H1 (cell line): ENCODE data around the gene ZXDC. TPM values are rescaled to one million over a fixed set of nuclear protein-coding genes. Genes with fewer than 3 reads are reported as not detected.
A peak's percentile ranks its signal among the peaks of the same experiment; 100 is the strongest.

Experiments
- CTCF ChIA-PET: fragments of 300-600 bp; sonication (Branson Sonifier 250); formaldehyde crosslinking; loops from one replicate; lab custom pipeline; 2021; ENCODE audit not compliant: partially characterized antibody; lab: Charles Lee
- POLR2A ChIA-PET: fragments of 300-600 bp; sonication (Branson Sonifier 250); formaldehyde crosslinking; loops from one replicate; lab custom pipeline; 2021; ENCODE audit warnings: inconsistent platforms; ENCODE audit not compliant: partially characterized antibody; lab: Charles Lee
- DNase-seq, 2 experiments: peaks; one replicate each; pipeline versions ENCODE4 v3.0.0 to v3.0.0-alpha.2; 2010 to 2022; ENCODE audit warnings: low spot score in 2 of 2, low read depth in 1 of 2, mixed read lengths in 1 of 2
- FAIRE-seq: peaks from 2 replicates; lab custom pipeline; 2011; peaks lifted over from hg19 to GRCh38; lab: Jason Lieb, UNC
- H2AFZ ChIP-seq: 2 replicates; pipeline ENCODE4 v1.8.1; 2012; ENCODE audit warnings: low read length, inconsistent platforms
- H2AK5ac ChIP-seq: 2 replicates; pipeline ENCODE4 v1.6.1; 2013; ENCODE audit warnings: low read depth, low read length
- H2BK120ac ChIP-seq: replicated peaks from 2 replicates; pipeline ENCODE3; 2013; ENCODE audit warnings: low read depth, low read length, inconsistent platforms
- H2BK12ac ChIP-seq: 2 replicates; pipeline ENCODE4 v1.6.1; 2013; ENCODE audit warnings: low read depth, low read length
- H2BK15ac ChIP-seq: 2 replicates; pipeline ENCODE4 v1.6.1; 2013; ENCODE audit warnings: low read length
- H2BK20ac ChIP-seq: 2 replicates; pipeline ENCODE4 v1.6.1; 2013; ENCODE audit warnings: low read length
- H2BK5ac ChIP-seq: 2 replicates; pipeline ENCODE4 v1.6.1; 2013; ENCODE audit warnings: low read depth, low read length
- H3K14ac ChIP-seq: 2 replicates; pipeline ENCODE4 v1.6.1; 2013; ENCODE audit warnings: inconsistent platforms; ENCODE audit not compliant: insufficient read length
- H3K18ac ChIP-seq: 2 replicates; pipeline ENCODE4 v1.6.1; 2013; ENCODE audit warnings: low read length; ENCODE audit errors: extremely low read depth
- H3K23ac ChIP-seq: 2 replicates; pipeline ENCODE4 v1.6.1; 2013; ENCODE audit warnings: inconsistent platforms; ENCODE audit not compliant: insufficient read length
- H3K23me2 ChIP-seq: 2 replicates; pipeline ENCODE4 v1.6.1; 2013; ENCODE audit warnings: low read depth, low read length
- H3K27ac ChIP-seq: 2 replicates; pipeline ENCODE4 v1.6.1; 2011; ENCODE audit warnings: low read depth, low read length, inconsistent platforms
- H3K27me3 ChIP-seq, 4 experiments: replicated peaks in 1 of 4; 1 replicate in 1 of 4; 2 replicates in 3 of 4; pipeline versions ENCODE4 v1.6.1 to v1.8.1; 2011 to 2013; ENCODE audit warnings: low read length in 3 of 4, mild to moderate bottlenecking in 3 of 4, inconsistent platforms in 2 of 4, mixed read lengths in 2 of 4, moderate library complexity in 1 of 4; ENCODE audit not compliant: control insufficient read depth in 3 of 4, insufficient read depth in 3 of 4; ENCODE audit errors: extremely low read depth in 1 of 4
- H3K36me3 ChIP-seq, 4 experiments: 2 replicates each; pipeline versions ENCODE4 v1.6.1 to v1.8.1; 2011 to 2013; ENCODE audit warnings: mild to moderate bottlenecking in 4 of 4, low read length in 3 of 4, moderate library complexity in 2 of 4, control low read depth in 1 of 4, inconsistent platforms in 1 of 4; ENCODE audit not compliant: insufficient read depth in 4 of 4, control insufficient read depth in 2 of 4
- H3K4ac ChIP-seq: replicated peaks from 2 replicates; pipeline ENCODE3; 2013; ENCODE audit warnings: low read length, low read depth, mixed read lengths, inconsistent platforms; ENCODE audit not compliant: insufficient read length
- H3K4me1 ChIP-seq, 4 experiments: replicated peaks in 1 of 4; 1 replicate in 1 of 4; 2 replicates in 3 of 4; pipeline versions ENCODE4 v1.6.1 to v1.8.1; 2011 to 2013; ENCODE audit warnings: low read length in 3 of 4, inconsistent platforms in 2 of 4, mixed read lengths in 1 of 4; ENCODE audit not compliant: insufficient read depth in 4 of 4, control insufficient read depth in 3 of 4
- H3K4me2 ChIP-seq, 2 experiments: 2 replicates each; pipeline versions ENCODE4 v1.6.1 to v1.8.1; 2011 to 2013; ENCODE audit warnings: low read depth in 2 of 2, low read length in 2 of 2, control low read depth in 1 of 2, inconsistent platforms in 1 of 2, mild to moderate bottlenecking in 1 of 2; ENCODE audit not compliant: insufficient read depth in 1 of 2
- H3K4me3 ChIP-seq, 4 experiments: fragments of 200-600, 300-600 bp in 1 of 4; sonication (generic), shearing (Covaris generic), sonication (Bioruptor Twin) in 1 of 4; 2 replicates each; pipeline versions ENCODE4 v1.5.1 to v1.8.1; 2011 to 2016; ENCODE audit warnings: low read length in 4 of 4, low read depth in 3 of 4, control low read depth in 2 of 4, inconsistent platforms in 2 of 4, mild to moderate bottlenecking in 2 of 4, mixed read lengths in 1 of 4, moderate library complexity in 1 of 4; ENCODE audit not compliant: insufficient read depth in 2 of 4; ENCODE audit errors: extremely low read depth in 1 of 4
- H3K56ac ChIP-seq: replicated peaks from 2 replicates; pipeline ENCODE3; 2013; ENCODE audit warnings: low read depth, mild to moderate bottlenecking, mixed read lengths, low read length, inconsistent platforms; ENCODE audit not compliant: insufficient read length
- H3K79me1 ChIP-seq: 2 replicates; pipeline ENCODE4 v1.6.1; 2013; ENCODE audit warnings: low read depth, low read length, control low read depth
- H3K79me2 ChIP-seq, 2 experiments: 2 replicates each; pipeline versions ENCODE4 v1.6.1 to v1.8.1; 2012 to 2013; ENCODE audit warnings: low read length in 2 of 2, mild to moderate bottlenecking in 2 of 2, inconsistent platforms in 1 of 2; ENCODE audit not compliant: insufficient read depth in 2 of 2, control insufficient read depth in 1 of 2
- H3K9ac ChIP-seq, 4 experiments: replicated peaks in 1 of 4; 1 replicate in 1 of 4; 2 replicates in 3 of 4; pipeline versions ENCODE4 v1.6.1 to v1.8.1; 2011 to 2013; ENCODE audit warnings: low read depth in 3 of 4, low read length in 3 of 4, control low read depth in 2 of 4, mild to moderate bottlenecking in 2 of 4, moderate library complexity in 2 of 4, inconsistent platforms in 1 of 4; ENCODE audit errors: extremely low read depth in 1 of 4
- H3K9me3 ChIP-seq, 2 experiments: 2 replicates each; pipeline versions ENCODE4 v1.6.1 to v1.8.1; 2012 to 2013; ENCODE audit warnings: mild to moderate bottlenecking in 2 of 2, moderate library complexity in 2 of 2, control low read depth in 1 of 2, inconsistent platforms in 1 of 2, low read depth in 1 of 2, low read length in 1 of 2, mixed read lengths in 1 of 2; ENCODE audit not compliant: insufficient read depth in 2 of 2
- H4K20me1 ChIP-seq, 2 experiments: replicated peaks in 1 of 2; 2 replicates each; pipeline versions ENCODE3 to v1.8.1; 2011 to 2013; ENCODE audit warnings: inconsistent platforms in 2 of 2, low read length in 2 of 2, mild to moderate bottlenecking in 1 of 2; ENCODE audit not compliant: insufficient read depth in 2 of 2, control insufficient read depth in 1 of 2
- H4K5ac ChIP-seq: 2 replicates; pipeline ENCODE4 v1.6.1; 2013; ENCODE audit warnings: low read length, low read depth, mixed read lengths, inconsistent platforms; ENCODE audit not compliant: insufficient read length
- H4K8ac ChIP-seq: 2 replicates; pipeline ENCODE4 v1.8.0; 2013; ENCODE audit warnings: mild to moderate bottlenecking, moderate library complexity, low read length, inconsistent platforms; ENCODE audit not compliant: insufficient read depth; ENCODE audit errors: extremely low read depth
- H4K91ac ChIP-seq: replicated peaks from 2 replicates; pipeline ENCODE3; 2013; ENCODE audit warnings: low read length, mixed read lengths, inconsistent platforms; ENCODE audit not compliant: insufficient read length
- ATF2 ChIP-seq: IDR thresholded peaks from 2 replicates; pipeline ENCODE4 v1.6.1; 2012; ENCODE audit warnings: low read length, inconsistent platforms
- BCL11A ChIP-seq, 2 experiments: IDR thresholded peaks; one replicate each; pipeline ENCODE4 v1.6.1; 2011; ENCODE audit warnings: low read depth in 2 of 2, low read length in 2 of 2, mild to moderate bottlenecking in 2 of 2
- CBX8 ChIP-seq: fragments of 300-800, 300-1000 bp; sonication (generic); IDR thresholded peaks from 2 replicates; pipeline ENCODE4 v1.7.1; 2016; ENCODE audit warnings: low read depth, low read length, borderline replicate concordance
- CHD2 ChIP-seq: IDR thresholded peaks from 2 replicates; pipeline ENCODE4 v1.6.1; 2012; ENCODE audit warnings: low read length, improper control_type of control experiment
- CTBP2 ChIP-seq: IDR thresholded peaks from 2 replicates; pipeline ENCODE4 v1.7.0; 2011; ENCODE audit warnings: borderline replicate concordance, mild to moderate bottlenecking, moderate library complexity, mixed read lengths, low read length; ENCODE audit not compliant: insufficient read depth, insufficient read length
- HDAC2 ChIP-seq, 2 experiments: fragments of 300-600 bp in 1 of 2; sonication (generic) in 1 of 2; IDR thresholded peaks; 2 replicates each; pipeline ENCODE4 v1.6.1; 2011 to 2012; ENCODE audit warnings: low read depth in 2 of 2, low read length in 2 of 2, mild to moderate bottlenecking in 2 of 2, moderate library complexity in 2 of 2, borderline replicate concordance in 1 of 2, inconsistent platforms in 1 of 2
- KDM1A ChIP-seq: fragments of 200-600, 300-600 bp; sonication (generic); IDR thresholded peaks from 2 replicates; pipeline ENCODE4 v1.7.1; 2016; ENCODE audit warnings: mild to moderate bottlenecking, low read length, borderline replicate concordance
- NRF1 ChIP-seq: IDR thresholded peaks from 2 replicates; pipeline ENCODE4 v1.6.1; 2011; ENCODE audit warnings: mild to moderate bottlenecking, low read depth, low read length, improper control_type of control experiment
- POLR2A ChIP-seq, 2 experiments: IDR thresholded peaks; 1 replicate in 1 of 2; 2 replicates in 1 of 2; pipeline ENCODE4 v1.6.1; 2011; ENCODE audit warnings: low read depth in 2 of 2, low read length in 2 of 2, mild to moderate bottlenecking in 2 of 2; ENCODE audit errors: control extremely low read depth in 1 of 2
- SIRT6 ChIP-seq: IDR thresholded peaks from one replicate; pipeline ENCODE4 v1.7.1; 2012; ENCODE audit warnings: low read length, inconsistent platforms
- SP4 ChIP-seq: IDR thresholded peaks from 2 replicates; pipeline ENCODE4 v1.6.1; 2012; ENCODE audit warnings: low read length, inconsistent platforms
- TBP ChIP-seq: IDR thresholded peaks from 2 replicates; pipeline ENCODE4 v1.6.1; 2011; ENCODE audit warnings: low read depth, low read length, improper control_type of control experiment
- ZNF274 ChIP-seq: IDR thresholded peaks from 2 replicates; pipeline ENCODE4 v1.7.0; 2012; ENCODE audit warnings: low read length, borderline replicate concordance; ENCODE audit errors: extremely low read depth
- WGBS, 2 experiments: shearing (Covaris generic) in 1 of 2; methylation state at CpG; one replicate each; pipeline versions ENCODE4 v1.1.6 to v1.1.7; 2013 to 2015; ENCODE audit warnings: low lambda C conversion rate in 2 of 2, mixed read lengths in 2 of 2, inconsistent platforms in 1 of 2, low coverage in 1 of 2, missing lambda C conversion rate in 1 of 2; ENCODE audit not compliant: insufficient replicate concordance in 2 of 2, insufficient coverage in 1 of 2, insufficient read length in 1 of 2; ENCODE audit errors: extremely low coverage in 1 of 2, missing lambda C conversion rate in 1 of 2; 5-methylcytosine and 5-hydroxymethylcytosine counted together
- polyA plus RNA-seq, 7 experiments: library from polyadenylated mRNA; depleted of rRNA in 3 of 7; stranded (reverse) in 5 of 7; unstranded in 2 of 7; fragments of >200 nt in 5 of 7; fragments of 200-250 nt in 2 of 7; gene quantifications; 1 replicate in 5 of 7; 2 replicates in 1 of 7; 4 replicates in 1 of 7; pipeline versions ENCODE4 v1.2.1 to v1.2.3, GENCODE V29; 2011 to 2013; ENCODE audit warnings: missing spikeins in 2 of 7, mixed read lengths in 2 of 7
- total RNA-seq: library from RNA; stranded (reverse); fragmentation: NEBNext Ultra II Directional; extraction: Animal tissue kit (Norgen Biotek cat#: 25700); gene quantifications from 2 replicates; pipeline ENCODE4 v1.2.1, GENCODE V29; 2021

Gene ZXDC
- total and polyA plus RNA-seq, 2 of the 8 experiments (the other 6 are each of a cell fraction or from before 2014, with no cell fraction given), result 12.7 to 24.3 TPM

GRCh38 chr3:126512026-126512425 is 36.3 kb upstream of the ZXDC start:
- peak overlapping the region; percentile 73 for H3K14ac ChIP-seq
- CTCF ChIA-PET, result interaction anchor here (0.6 to 5.3 kb wide), 10 partner anchors 9 to 470 kb away, joined by 3 to 30 read pairs (median 3); partner anchors contain the start of gene PLXNA1
- H2AK5ac ChIP-seq, result no peak overlapping the region
- H3K9ac ChIP-seq, result no peak overlapping the region
- no peaks in the 10 kb centered on the region for H3K27me3 ChIP-seq
- H3K23ac ChIP-seq, result no peak overlapping the region
- no peak overlapping the region for H2BK120ac ChIP-seq
- no peak for DNase-seq
- no peak overlapping the region for H3K18ac ChIP-seq
- no peak overlapping the region for H2AFZ ChIP-seq
- no peak overlapping the region for H3K56ac ChIP-seq
- no peak overlapping the region for H2BK5ac ChIP-seq
- H2BK12ac ChIP-seq, result no peak overlapping the region
- no peak overlapping the region for H4K91ac ChIP-seq
- H4K5ac ChIP-seq, result no peak overlapping the region
- POLR2A ChIA-PET, result no interaction called here
- no peak overlapping the region for H3K27ac ChIP-seq
- H4K20me1 ChIP-seq, result no peaks in the 10 kb centered on the region
- H2BK15ac ChIP-seq, result no peak overlapping the region
- no peaks in the 10 kb centered on the region for H3K36me3 ChIP-seq
- no peak overlapping the region for H2BK20ac ChIP-seq
- H3K79me1 ChIP-seq, result no peaks in the 10 kb centered on the region
- H3K79me2 ChIP-seq, result no peaks in the 10 kb centered on the region
- H3K23me2 ChIP-seq, result no peaks in the 10 kb centered on the region; the same call in 1 of the 2 replicates
- H3K4me3 ChIP-seq, result no peak overlapping the region
- H3K4me1 ChIP-seq, result no peaks in the 10 kb centered on the region
- peak overlapping the region; percentile 62; the same call in 1 of the 2 replicates for H4K8ac ChIP-seq
- no peaks in the 10 kb centered on the region for H3K9me3 ChIP-seq
- WGBS, 2 experiments, result 91% methylated on average over 7 of the region's 7 CpGs; no CpG with 5 or more reads in 1 of the 2 experiments
- no peak overlapping the region for H3K4me2 ChIP-seq
- FAIRE-seq, result no peak
- H3K4ac ChIP-seq, result no peak overlapping the region
- TF ChIP-seq BCL11A (IDR thresholded peaks at IDR 0.05; ENCODE audit: low read depth in 2 of 2, low read length in 2 of 2) (no peak), CHD2 (no peak), POLR2A (IDR thresholded peaks at IDR 0.05; ENCODE audit: control extremely low read depth in 1 of 2, low read depth in 2 of 2, low read length in 2 of 2) (no peak), NRF1 (no peak), HDAC2 (IDR thresholded peaks at IDR 0.05; ENCODE audit: borderline replicate concordance in 1 of 2, low read depth in 2 of 2, low read length in 2 of 2) (no peak), TBP (no peak), KDM1A (no peak), ATF2 (no peak), SP4 (no peak), CBX8 (no peak), CTBP2 (no peak), SIRT6 (no peak), ZNF274 (no peak)
